Effector CD4-positive, alpha-beta T cell (primary cell): ENCODE measurements around the gene SPRR1B. TPM values are rescaled to one million over a fixed set of nuclear protein-coding genes. Genes with fewer than 3 reads are reported as not detected.
"Not testable (repeated sequence)": the region's sequence is repeated elsewhere in the genome, so short reads cannot be mapped to it uniquely, and the experiment has no call there.

Experiments used
- DNase-seq: peaks from one replicate; pipeline ENCODE4 v3.0.0-alpha.2; 2020
- total RNA-seq: gene quantifications from one replicate; lab custom pipeline; 2026; lab: John Stamatoyannopoulos, UW

The SPRR1B gene
- not detected for total RNA-seq

- DNase-seq: no peak
These were observed at the start of gene SPRR1B for GRCh38 chr1:153030895-153031294. SPRR1B (plus strand) TSS chr1:153031203; CDS start chr1:153032346, 1,143 bp downstream.

- DNase-seq: no peak
These were observed 48.9 kb upstream of the SPRR1B start for GRCh38 chr1:152982076-152982475.

GRCh38 chr1:152983234-152983633, 47.8 kb upstream of the SPRR1B start:
- no peak for DNase-seq

GRCh38 chr1:152983743-152984142, 47.3 kb upstream of the SPRR1B start, which contains the start of gene SPRR1A:
SPRR1A (plus strand) TSS chr1:152984081; CDS start chr1:152985231, 1,150 bp downstream.
- no peak for DNase-seq

GRCh38 chr1:152986578-152986977, 44.4 kb upstream of the SPRR1B start:
- no peak for DNase-seq

- DNase-seq: no peak
These were observed 37.8 kb upstream of the SPRR1B start for GRCh38 chr1:152993186-152993585.

- DNase-seq: no peak
These were observed 35.2 kb upstream of the SPRR1B start for GRCh38 chr1:152995842-152996241.

GRCh38 chr1:152996633-152997400, 34.2 kb upstream of the SPRR1B start:
- DNase-seq: no peak

- DNase-seq: no peak
These were observed 33.1 kb upstream of the SPRR1B start for GRCh38 chr1:152997901-152998300.

- no peak for DNase-seq
These were observed 32.5 kb upstream of the SPRR1B start for GRCh38 chr1:152998476-152998875.

GRCh38 chr1:152999818-153000217, 31.2 kb upstream of the SPRR1B start:
- no peak for DNase-seq

GRCh38 chr1:153000294-153000693, 30.7 kb upstream of the SPRR1B start:
- DNase-seq: no peak

GRCh38 chr1:153001382-153001781, 29.6 kb upstream of the SPRR1B start, which contains the start of gene SPRR3:
SPRR3 (plus strand) TSS chr1:153001749; CDS start chr1:153003021, 1,272 bp downstream.
- no peak for DNase-seq

GRCh38 chr1:153011235-153011758, 19.7 kb upstream of the SPRR1B start:
- DNase-seq: not testable (repeated sequence)

- not testable (repeated sequence) for DNase-seq
These were observed 9.2 kb upstream of the SPRR1B start for GRCh38 chr1:153021829-153022228.

GRCh38 chr1:153022340-153022739, 8.7 kb upstream of the SPRR1B start:
- not testable (repeated sequence) for DNase-seq

GRCh38 chr1:153023109-153023508, 7.9 kb upstream of the SPRR1B start:
- DNase-seq: no peak

- DNase-seq: no peak
These were observed 6.6 kb upstream of the SPRR1B start for GRCh38 chr1:153024413-153024812.

- DNase-seq: no peak
These were observed 5.2 kb upstream of the SPRR1B start for GRCh38 chr1:153025797-153026196.

GRCh38 chr1:153028766-153029165, 2.2 kb upstream of the SPRR1B start:
- DNase-seq: no peak

GRCh38 chr1:153032073-153032472, 1.1 kb downstream of the SPRR1B start:
- DNase-seq: no peak

GRCh38 chr1:153032677-153033308, 1.8 kb downstream of the SPRR1B start:
- no peak for DNase-seq

- no peak for DNase-seq
These were observed 4.2 kb downstream of the SPRR1B start for GRCh38 chr1:153035211-153035610.
